Lower lobe of right lung (tissue), 2 donors: ENCODE data around the gene SPAG16. TPM values are rescaled to one million over a fixed set of nuclear protein-coding genes. Genes with fewer than 3 reads are reported as not detected.

ENCODE experiments used
- ATAC-seq, 2 donors: fragments of 200-7000 bp; cut with Tn5 transposase; one replicate each; pipeline ENCODE4 v1.9.1; 2020 to 2022; ENCODE audit warnings: mild to moderate bottlenecking in 2 of 2, moderate library complexity in 2 of 2
- DNase-seq: peaks from one replicate; pipeline ENCODE4 v3.0.0-alpha.2; 2020
- H3K27ac ChIP-seq: fragments of 200-600 bp; one replicate; pipeline ENCODE4 v1.8.0; 2022
- H3K27me3 ChIP-seq: fragments of 200-600 bp; one replicate; pipeline ENCODE4 v1.8.0; 2022; ENCODE audit warnings: low read depth
- H3K36me3 ChIP-seq: fragments of 200-600 bp; one replicate; pipeline ENCODE4 v1.8.0; 2022; ENCODE audit warnings: mild to moderate bottlenecking
- H3K4me1 ChIP-seq: fragments of 200-600 bp; one replicate; pipeline ENCODE4 v1.8.0; 2022
- H3K4me3 ChIP-seq: fragments of 200-600 bp; one replicate; pipeline ENCODE4 v1.8.0; 2022; ENCODE audit warnings: mild to moderate bottlenecking
- H3K9me3 ChIP-seq: fragments of 200-600 bp; one replicate; pipeline ENCODE4 v1.8.0; 2022
- CTCF ChIP-seq: fragments of 200-600 bp; IDR thresholded peaks from one replicate; pipeline ENCODE4 v1.8.0; 2022; ENCODE audit warnings: antibody characterized with exemption, mild to moderate bottlenecking
- intact Hi-C: fragments of 100-400 bp; cut with DNase I; formaldehyde crosslinking; loops from one replicate; pipeline ENCODE4 v1.11.0; 2022
- total RNA-seq: library from RNA; stranded (reverse); fragmentation: NEBNext Ultra II Directional; extraction: Animal tissue kit (Norgen Biotek cat#: 25700); gene quantifications from one replicate; pipeline ENCODE4 v1.2.1, GENCODE V29; 2021
- donor health status: DM: no; HTN: yes; CAD: no; lungs with severe emphysema.

The SPAG16 gene
- total RNA-seq, 1 donor from 2014 or later, result 16.7 TPM

DNA sequence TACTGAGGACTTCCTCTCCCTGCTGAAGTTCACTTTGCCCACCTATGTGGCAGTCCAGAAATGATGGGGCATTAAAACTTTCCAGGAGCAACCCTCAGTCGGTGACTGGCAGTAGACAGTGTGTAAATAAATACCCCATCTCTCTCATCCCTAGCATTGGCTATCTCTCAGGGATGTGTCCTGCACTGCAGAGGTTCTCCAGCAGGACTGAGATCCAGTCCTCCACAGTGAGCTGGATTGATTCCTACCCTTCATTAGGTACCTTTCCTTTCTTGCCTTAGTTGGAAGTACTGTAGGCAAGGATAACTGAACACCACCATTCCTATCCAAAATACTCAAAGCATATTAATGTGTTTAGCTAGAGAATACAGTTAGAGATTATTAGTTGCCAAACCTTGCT is 441.8 kb downstream of the SPAG16 start:
- ATAC-seq (no peak), DNase-seq (no peak)
- TF ChIP-seq CTCF, result no peak
- Histone ChIP-seq H3K27me3 (no peaks in the 10 kb centered on the region), H3K4me1 (no peaks in the 10 kb centered on the region), H3K9me3 (no peaks in the 10 kb centered on the region), H3K4me3 (no peak overlapping the region), H3K27ac (no peak overlapping the region), H3K36me3 (no peaks in the 10 kb centered on the region)
- intact Hi-C loops, result no loop called here

DNA sequence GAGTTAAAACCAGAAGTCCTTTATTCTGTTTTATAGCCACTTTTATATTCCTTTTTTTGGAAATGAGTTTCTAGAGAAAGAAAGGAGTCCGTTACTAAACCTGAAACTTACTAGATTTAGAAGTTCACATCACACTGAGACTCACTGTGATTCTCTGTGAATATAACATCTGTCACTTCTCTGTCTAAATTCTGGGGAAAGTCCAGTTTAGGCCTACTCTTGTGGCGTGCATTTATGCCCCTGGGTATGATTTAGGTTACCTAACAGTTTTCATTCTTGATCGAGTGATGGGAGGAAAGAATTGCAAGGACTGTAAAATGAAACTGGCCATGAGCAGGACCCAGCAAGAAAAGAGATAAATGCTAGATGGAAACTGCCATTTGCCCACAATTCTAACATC is 449.6 kb downstream of the SPAG16 start:
- Histone ChIP-seq H3K27me3 (no peaks in the 10 kb centered on the region), H3K4me1 (no peaks in the 10 kb centered on the region), H3K4me3 (no peak overlapping the region), H3K36me3 (no peaks in the 10 kb centered on the region), H3K9me3 (no peaks in the 10 kb centered on the region), H3K27ac (no peak overlapping the region)
- ATAC-seq (no peak), DNase-seq (no peak)
- no peak for TF ChIP-seq CTCF
- intact Hi-C loops, result no loop called here

- no peaks in the 10 kb centered on the region for H3K36me3 ChIP-seq
- no peak overlapping the region for H3K4me3 ChIP-seq
- intact Hi-C loops, result no loop called here
- DNase-seq (no peak), ATAC-seq (no peak)
- no peaks in the 10 kb centered on the region for H3K4me1 ChIP-seq
- H3K9me3 ChIP-seq, result no peaks in the 10 kb centered on the region
- no peak for TF ChIP-seq CTCF
- H3K27me3 ChIP-seq, result no peaks in the 10 kb centered on the region
- H3K27ac ChIP-seq, result no peak overlapping the region
Observed at GRCh38 chr2:213740453-213740852, 456.2 kb downstream of the SPAG16 start.

DNA sequence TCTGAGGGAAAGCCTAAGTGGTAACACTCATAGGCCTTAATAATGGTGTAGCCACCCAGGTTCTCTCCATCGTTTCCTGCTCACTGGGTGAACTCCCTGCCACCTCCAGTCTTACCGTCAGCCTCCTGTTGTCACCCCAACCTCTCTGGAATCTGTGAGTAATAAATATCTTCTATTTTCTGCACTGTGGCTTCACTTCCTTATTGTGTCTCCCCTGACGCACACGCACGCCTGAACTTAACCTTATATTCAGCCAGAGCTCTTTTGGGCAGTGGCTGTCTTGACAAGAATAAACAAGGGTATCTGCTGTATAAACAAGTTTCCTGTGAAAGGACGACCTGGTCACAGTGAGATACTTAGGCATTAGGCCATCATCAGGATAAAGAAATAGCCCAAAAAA is 467.2 kb downstream of the SPAG16 start:
- intact Hi-C loops, result no loop called here
- no peak for DNase-seq
- TF ChIP-seq CTCF, result no peak
- no peaks in the 10 kb centered on the region for H3K27me3 ChIP-seq
- H3K27ac ChIP-seq, result no peak overlapping the region
- H3K9me3 ChIP-seq, result no peaks in the 10 kb centered on the region
- H3K4me1 ChIP-seq, result no peaks in the 10 kb centered on the region
- H3K4me3 ChIP-seq, result no peak overlapping the region
- ATAC-seq, result no peak
- no peaks in the 10 kb centered on the region for H3K36me3 ChIP-seq

GRCh38 chr2:213752575-213752974 is 468.3 kb downstream of the SPAG16 start:
- no peaks in the 10 kb centered on the region for H3K27me3 ChIP-seq
- DNase-seq (no peak), ATAC-seq (no peak)
- intact Hi-C loops, result no loop called here
- no peak for TF ChIP-seq CTCF
- no peak overlapping the region for H3K27ac ChIP-seq
- no peaks in the 10 kb centered on the region for H3K4me1 ChIP-seq
- H3K9me3 ChIP-seq, result no peaks in the 10 kb centered on the region
- no peaks in the 10 kb centered on the region for H3K36me3 ChIP-seq
- H3K4me3 ChIP-seq, result no peak overlapping the region

GRCh38 chr2:213757525-213757924 is 473.3 kb downstream of the SPAG16 start:
- H3K9me3 ChIP-seq, result no peaks in the 10 kb centered on the region

More at GRCh38 chr2:213757525-213757924, 473.3 kb downstream of the SPAG16 start:
- no peak for TF ChIP-seq CTCF
- Histone ChIP-seq H3K36me3 (no peaks in the 10 kb centered on the region), H3K4me3 (no peak overlapping the region), H3K27ac (no peak overlapping the region), H3K4me1 (no peaks in the 10 kb centered on the region), H3K27me3 (no peaks in the 10 kb centered on the region)
- ATAC-seq (no peak), DNase-seq (no peak)
- intact Hi-C loops, result no loop called here
